GM12872 (cell line): ENCODE measurements around the gene GINS1.

Experiments used
- CTCF ChIP-seq: IDR thresholded peaks from 3 replicates; pipeline ENCODE4 v1.5.1; 2011; ENCODE audit warnings: low read depth, mild to moderate bottlenecking, low read length, moderate library complexity; ENCODE audit not compliant: insufficient read depth

The GINS1 gene

GRCh38 chr20:25459111-25459830, 51.8 kb downstream of the GINS1 start:
- TF ChIP-seq CTCF, result no peak

DNA sequence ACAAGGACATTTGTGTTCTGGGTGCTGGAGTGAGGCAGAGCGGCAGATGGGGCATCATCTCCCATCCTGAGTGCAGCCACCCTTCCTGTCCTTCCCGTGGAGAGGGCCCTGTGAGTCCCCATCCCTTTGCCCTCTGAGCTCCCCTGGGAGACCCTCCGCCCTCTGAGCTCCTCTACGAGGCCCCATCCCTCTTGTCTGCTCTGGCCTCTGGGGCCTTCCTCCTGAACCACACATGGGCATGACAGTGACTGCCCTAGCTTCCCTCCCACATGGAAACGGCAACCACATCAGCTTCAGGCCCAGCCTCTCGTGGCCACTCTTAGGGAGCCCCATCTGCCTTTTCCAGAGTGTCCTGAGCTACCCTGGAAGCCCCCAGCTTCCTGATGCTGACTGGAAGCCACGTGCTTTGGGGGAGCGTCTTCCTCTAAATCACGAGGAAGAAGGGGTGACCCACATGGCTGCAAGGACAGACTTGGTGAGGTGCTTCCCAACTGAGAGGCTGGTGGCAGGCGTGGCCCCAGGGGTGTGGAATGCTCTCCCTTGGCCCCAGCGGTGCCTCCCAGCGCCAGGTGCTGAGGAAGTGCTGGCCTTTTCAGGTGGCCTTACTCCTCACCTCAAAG, 52.6 kb downstream of the GINS1 start:
- TF ChIP-seq CTCF, result no peak

- no peak for TF ChIP-seq CTCF
Measured at GRCh38 chr20:25460566-25461280, 53.2 kb downstream of the GINS1 start.

- no peak for TF ChIP-seq CTCF
Measured at GRCh38 chr20:25461281-25461650, 53.8 kb downstream of the GINS1 start.

- no peak for TF ChIP-seq CTCF
Measured at GRCh38 chr20:25461786-25462545, 54.5 kb downstream of the GINS1 start.

DNA sequence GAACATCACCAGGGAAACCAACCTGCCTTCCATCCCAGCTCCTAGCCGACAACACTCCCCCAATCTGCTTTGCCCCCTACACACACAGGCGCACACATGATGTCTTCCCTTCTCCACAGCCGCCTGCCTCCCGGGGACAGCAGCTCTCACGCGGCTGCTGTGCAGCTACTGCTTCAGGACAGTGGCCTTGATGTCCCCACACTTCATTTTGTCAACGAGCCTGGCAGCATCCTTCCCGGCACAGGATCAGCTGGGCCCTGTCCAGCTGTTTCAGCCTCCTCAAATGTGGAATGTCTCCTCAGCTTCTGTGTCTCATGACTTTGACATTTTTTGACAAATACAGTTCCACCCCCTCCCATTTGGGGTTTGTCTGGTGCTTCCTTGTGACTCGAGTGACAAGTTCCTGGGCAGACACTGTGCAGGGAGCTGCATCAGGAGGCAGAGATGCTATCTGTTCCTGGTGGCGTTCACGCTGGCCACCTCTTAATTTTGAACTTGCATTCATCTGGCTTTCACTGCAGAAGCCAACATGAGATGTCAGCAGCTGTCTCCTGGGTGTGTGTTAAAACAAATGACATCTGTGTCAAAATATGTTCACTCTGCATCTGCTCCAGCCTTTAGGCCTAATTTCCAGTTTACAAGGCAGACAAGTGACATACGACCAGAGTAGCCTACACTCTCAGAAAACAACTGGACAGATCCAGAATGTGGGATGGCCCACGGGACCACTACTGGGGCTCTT, 57.2 kb downstream of the GINS1 start:
- no peak for TF ChIP-seq CTCF
